ENCODE results near the gene CARD11.

Gene CARD11

GRCh38 chr7:2860627-2861133, 183.0 kb downstream of the CARD11 start:
- no peak for DNase-seq (ENCODE audit: low spot score)
- TF ChIP-seq CTCF (IDR thresholded peaks at IDR 0.05; ENCODE audit: extremely low read depth, missing control alignments): no peak

- no peak for TF ChIP-seq CTCF (IDR thresholded peaks at IDR 0.05; ENCODE audit: extremely low read depth, missing control alignments)
- no peak for DNase-seq (ENCODE audit: low spot score)
Measured at GRCh38 chr7:2859952-2860351, 183.7 kb downstream of the CARD11 start.

GRCh38 chr7:2858621-2859020, 185.0 kb downstream of the CARD11 start:
- TF ChIP-seq CTCF (IDR thresholded peaks at IDR 0.05; ENCODE audit: extremely low read depth, missing control alignments): no peak
- no peak for DNase-seq (ENCODE audit: low spot score)

GRCh38 chr7:2856388-2857169, 187.1 kb downstream of the CARD11 start:
- no peak for TF ChIP-seq CTCF (IDR thresholded peaks at IDR 0.05; ENCODE audit: extremely low read depth, missing control alignments)
- DNase-seq (ENCODE audit: low spot score): no peak

Data from GM20000 (cell line).